ENCODE results near the gene CMSS1.

DNA sequence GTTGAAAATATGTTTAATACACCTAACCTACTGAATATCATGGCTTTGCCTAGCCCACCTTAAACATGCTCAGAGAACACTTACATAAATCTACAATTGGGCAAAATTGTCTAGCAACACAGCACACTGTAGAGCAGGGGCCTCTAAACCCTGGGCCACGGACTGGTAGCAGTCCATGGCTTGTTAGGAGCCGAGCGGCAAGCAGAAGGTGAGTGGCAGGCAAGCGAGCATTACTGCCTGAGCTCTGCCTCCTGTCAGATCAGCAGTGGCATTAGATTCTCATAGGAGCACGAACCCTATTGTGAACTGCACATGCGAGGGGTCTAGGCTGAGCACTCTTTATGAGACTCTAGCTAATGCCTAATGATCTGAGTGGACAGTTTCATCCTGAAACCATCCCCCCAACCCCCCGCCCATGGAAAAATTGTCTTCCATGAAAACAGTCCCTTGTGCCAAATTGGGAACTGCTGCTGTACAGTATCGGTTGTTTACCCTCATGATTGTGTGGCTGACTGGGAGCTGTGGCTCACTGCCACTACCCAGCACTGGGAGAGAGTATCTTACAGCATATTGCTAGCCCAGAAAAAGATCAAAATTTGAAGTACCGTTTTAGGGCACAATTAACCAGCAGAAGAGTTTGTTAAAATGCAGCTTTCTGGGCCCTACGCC, 26.1 kb downstream of the CMSS1 start:
- TF ChIP-seq, protein P1, sequence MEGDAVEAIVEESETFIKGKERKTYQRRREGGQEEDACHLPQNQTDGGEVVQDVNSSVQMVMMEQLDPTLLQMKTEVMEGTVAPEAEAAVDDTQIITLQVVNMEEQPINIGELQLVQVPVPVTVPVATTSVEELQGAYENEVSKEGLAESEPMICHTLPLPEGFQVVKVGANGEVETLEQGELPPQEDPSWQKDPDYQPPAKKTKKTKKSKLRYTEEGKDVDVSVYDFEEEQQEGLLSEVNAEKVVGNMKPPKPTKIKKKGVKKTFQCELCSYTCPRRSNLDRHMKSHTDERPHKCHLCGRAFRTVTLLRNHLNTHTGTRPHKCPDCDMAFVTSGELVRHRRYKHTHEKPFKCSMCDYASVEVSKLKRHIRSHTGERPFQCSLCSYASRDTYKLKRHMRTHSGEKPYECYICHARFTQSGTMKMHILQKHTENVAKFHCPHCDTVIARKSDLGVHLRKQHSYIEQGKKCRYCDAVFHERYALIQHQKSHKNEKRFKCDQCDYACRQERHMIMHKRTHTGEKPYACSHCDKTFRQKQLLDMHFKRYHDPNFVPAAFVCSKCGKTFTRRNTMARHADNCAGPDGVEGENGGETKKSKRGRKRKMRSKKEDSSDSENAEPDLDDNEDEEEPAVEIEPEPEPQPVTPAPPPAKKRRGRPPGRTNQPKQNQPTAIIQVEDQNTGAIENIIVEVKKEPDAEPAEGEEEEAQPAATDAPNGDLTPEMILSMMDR (IDR thresholded peaks at IDR 0.05 in 2 of 3, conservative IDR thresholded peaks at IDR 0.05 in 1 of 3; ENCODE audit: borderline replicate concordance in 1 of 3, insufficient read depth in 1 of 3, low read depth in 2 of 3, low read length in 2 of 3): no peak
- TF ChIP-seq POLR2A (IDR thresholded peaks at IDR 0.05; ENCODE audit: borderline replicate concordance, extremely low read depth, insufficient read depth, insufficient read length) (no peak), POLR2AphosphoS5 (IDR thresholded peaks at IDR 0.05; ENCODE audit: low read depth, low read length) (no peak), JUND (IDR thresholded peaks at IDR 0.05) (no peak), SIN3A (IDR thresholded peaks at IDR 0.05; ENCODE audit: low read depth) (no peak), EZH2 (IDR thresholded peaks at IDR 0.05) (no peak), TCF7L2 (IDR thresholded peaks at IDR 0.05; ENCODE audit: borderline replicate concordance, extremely low read depth, insufficient read depth, insufficient read length) (no peak)
- TF ChIP-seq, protein P2, sequence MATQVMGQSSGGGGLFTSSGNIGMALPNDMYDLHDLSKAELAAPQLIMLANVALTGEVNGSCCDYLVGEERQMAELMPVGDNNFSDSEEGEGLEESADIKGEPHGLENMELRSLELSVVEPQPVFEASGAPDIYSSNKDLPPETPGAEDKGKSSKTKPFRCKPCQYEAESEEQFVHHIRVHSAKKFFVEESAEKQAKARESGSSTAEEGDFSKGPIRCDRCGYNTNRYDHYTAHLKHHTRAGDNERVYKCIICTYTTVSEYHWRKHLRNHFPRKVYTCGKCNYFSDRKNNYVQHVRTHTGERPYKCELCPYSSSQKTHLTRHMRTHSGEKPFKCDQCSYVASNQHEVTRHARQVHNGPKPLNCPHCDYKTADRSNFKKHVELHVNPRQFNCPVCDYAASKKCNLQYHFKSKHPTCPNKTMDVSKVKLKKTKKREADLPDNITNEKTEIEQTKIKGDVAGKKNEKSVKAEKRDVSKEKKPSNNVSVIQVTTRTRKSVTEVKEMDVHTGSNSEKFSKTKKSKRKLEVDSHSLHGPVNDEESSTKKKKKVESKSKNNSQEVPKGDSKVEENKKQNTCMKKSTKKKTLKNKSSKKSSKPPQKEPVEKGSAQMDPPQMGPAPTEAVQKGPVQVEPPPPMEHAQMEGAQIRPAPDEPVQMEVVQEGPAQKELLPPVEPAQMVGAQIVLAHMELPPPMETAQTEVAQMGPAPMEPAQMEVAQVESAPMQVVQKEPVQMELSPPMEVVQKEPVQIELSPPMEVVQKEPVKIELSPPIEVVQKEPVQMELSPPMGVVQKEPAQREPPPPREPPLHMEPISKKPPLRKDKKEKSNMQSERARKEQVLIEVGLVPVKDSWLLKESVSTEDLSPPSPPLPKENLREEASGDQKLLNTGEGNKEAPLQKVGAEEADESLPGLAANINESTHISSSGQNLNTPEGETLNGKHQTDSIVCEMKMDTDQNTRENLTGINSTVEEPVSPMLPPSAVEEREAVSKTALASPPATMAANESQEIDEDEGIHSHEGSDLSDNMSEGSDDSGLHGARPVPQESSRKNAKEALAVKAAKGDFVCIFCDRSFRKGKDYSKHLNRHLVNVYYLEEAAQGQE (IDR thresholded peaks at IDR 0.05; ENCODE audit: low read depth): no peak
